Loucy (cell line): ENCODE measurements around the gene SMAP1.

Experiments used
- EZH2phosphoT487 ChIP-seq: fragments of 200-600 bp; IDR thresholded peaks from 2 replicates; pipeline ENCODE4 v1.6.1; 2018; ENCODE audit warnings: antibody characterized with exemption, mild to moderate bottlenecking, moderate library complexity, borderline replicate concordance
- TF ChIP-seq, protein P1 (sequence below): fragments of 200-600 bp; sonication (generic); conservative IDR thresholded peaks from 2 replicates; pipeline ENCODE4 v1.5.1; 2014; ENCODE audit warnings: mild to moderate bottlenecking, antibody characterized with exemption, low read length

DNA sequence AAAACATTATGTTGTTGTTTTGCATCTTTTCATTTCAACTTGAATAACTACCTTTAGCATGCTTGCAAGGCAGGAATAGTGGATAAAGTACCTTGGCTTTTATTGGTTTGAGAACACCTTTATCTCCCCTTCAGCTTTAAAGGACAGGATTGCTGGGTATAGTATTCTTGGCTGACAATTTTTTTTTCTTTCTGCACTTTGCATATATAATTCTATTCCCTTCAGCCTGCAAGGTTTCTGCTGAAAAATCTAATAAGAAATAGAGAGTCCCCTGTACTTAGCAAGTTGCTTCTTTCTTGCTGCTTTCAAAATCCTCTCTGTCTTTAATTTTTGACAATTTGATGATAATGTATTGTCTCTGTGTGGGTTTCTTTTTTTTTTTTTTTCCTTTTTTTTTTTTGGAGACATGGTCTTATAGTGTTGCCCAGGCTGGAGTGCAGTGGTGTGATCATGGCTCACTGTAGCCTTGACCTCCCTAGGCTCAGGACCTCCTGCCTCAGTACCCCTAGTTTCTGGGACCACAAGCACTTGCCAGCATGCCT, 47.1 kb downstream of the SMAP1 start:
- TF ChIP-seq, protein P1, sequence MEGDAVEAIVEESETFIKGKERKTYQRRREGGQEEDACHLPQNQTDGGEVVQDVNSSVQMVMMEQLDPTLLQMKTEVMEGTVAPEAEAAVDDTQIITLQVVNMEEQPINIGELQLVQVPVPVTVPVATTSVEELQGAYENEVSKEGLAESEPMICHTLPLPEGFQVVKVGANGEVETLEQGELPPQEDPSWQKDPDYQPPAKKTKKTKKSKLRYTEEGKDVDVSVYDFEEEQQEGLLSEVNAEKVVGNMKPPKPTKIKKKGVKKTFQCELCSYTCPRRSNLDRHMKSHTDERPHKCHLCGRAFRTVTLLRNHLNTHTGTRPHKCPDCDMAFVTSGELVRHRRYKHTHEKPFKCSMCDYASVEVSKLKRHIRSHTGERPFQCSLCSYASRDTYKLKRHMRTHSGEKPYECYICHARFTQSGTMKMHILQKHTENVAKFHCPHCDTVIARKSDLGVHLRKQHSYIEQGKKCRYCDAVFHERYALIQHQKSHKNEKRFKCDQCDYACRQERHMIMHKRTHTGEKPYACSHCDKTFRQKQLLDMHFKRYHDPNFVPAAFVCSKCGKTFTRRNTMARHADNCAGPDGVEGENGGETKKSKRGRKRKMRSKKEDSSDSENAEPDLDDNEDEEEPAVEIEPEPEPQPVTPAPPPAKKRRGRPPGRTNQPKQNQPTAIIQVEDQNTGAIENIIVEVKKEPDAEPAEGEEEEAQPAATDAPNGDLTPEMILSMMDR, result no peak
- no peak for TF ChIP-seq EZH2phosphoT487
